ENCODE results near the gene IQCE.

DNA sequence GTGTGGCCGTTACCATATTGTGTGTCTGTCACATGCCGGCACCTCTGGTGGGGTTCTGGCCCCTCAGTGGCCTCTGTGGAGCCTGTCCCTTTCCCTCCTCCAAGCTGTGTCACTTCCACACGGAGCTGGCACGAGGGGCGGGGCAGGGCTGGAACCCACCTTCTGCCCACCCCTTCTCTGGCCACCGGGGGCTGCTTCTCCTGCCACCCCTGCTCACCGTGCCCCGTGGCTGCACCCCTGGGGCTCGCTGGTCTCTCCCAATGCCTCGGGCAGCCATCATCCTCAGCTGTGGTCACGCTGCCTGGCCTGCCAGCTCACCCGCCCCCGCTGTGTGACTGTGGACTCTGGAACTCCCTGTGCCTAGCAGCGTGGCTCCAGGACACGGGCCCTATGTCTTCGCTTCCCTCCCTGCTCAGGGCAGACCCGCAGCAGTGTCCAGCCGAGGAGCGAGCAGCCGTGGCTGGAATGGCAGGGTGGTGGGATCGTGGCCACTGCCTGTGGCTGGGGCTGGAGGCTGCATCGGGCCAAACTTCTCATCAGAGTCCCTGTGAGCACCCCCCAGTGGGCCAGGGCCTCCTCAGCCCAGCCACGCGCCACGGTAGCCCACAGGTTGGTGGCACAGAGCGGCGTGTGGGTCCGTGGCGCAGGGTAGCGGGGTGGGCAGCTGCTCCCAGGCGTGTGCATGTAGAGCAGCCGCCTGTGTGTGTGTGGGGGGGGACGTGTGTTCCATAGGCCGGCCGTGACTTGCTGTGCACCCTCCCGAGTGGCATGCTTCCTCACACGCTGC, 81.1 kb downstream of the IQCE start:
- TF ChIP-seq, protein P1, sequence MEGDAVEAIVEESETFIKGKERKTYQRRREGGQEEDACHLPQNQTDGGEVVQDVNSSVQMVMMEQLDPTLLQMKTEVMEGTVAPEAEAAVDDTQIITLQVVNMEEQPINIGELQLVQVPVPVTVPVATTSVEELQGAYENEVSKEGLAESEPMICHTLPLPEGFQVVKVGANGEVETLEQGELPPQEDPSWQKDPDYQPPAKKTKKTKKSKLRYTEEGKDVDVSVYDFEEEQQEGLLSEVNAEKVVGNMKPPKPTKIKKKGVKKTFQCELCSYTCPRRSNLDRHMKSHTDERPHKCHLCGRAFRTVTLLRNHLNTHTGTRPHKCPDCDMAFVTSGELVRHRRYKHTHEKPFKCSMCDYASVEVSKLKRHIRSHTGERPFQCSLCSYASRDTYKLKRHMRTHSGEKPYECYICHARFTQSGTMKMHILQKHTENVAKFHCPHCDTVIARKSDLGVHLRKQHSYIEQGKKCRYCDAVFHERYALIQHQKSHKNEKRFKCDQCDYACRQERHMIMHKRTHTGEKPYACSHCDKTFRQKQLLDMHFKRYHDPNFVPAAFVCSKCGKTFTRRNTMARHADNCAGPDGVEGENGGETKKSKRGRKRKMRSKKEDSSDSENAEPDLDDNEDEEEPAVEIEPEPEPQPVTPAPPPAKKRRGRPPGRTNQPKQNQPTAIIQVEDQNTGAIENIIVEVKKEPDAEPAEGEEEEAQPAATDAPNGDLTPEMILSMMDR (IDR thresholded peaks at IDR 0.05), result no peak
- TF ChIP-seq POLR2AphosphoS5 (IDR thresholded peaks at IDR 0.05), result no peak

Data from upper lobe of left lung (tissue), 4 donors.